Neural progenitor cell (in vitro differentiated cells): ENCODE measurements around the gene BICDL2.

ENCODE experiments used
- EZH2 ChIP-seq: fragments of 200-600 bp; sonication (generic); IDR thresholded peaks from 2 replicates; pipeline ENCODE4 v1.6.1; 2017; ENCODE audit warnings: antibody characterized with exemption, mild to moderate bottlenecking, moderate library complexity
- TF ChIP-seq, protein P1 (sequence below): fragments of 200-600 bp; sonication (generic); IDR thresholded peaks from 2 replicates; pipeline ENCODE4 v1.5.1; 2017; ENCODE audit warnings: antibody characterized with exemption, mild to moderate bottlenecking

- TF ChIP-seq, protein P1, sequence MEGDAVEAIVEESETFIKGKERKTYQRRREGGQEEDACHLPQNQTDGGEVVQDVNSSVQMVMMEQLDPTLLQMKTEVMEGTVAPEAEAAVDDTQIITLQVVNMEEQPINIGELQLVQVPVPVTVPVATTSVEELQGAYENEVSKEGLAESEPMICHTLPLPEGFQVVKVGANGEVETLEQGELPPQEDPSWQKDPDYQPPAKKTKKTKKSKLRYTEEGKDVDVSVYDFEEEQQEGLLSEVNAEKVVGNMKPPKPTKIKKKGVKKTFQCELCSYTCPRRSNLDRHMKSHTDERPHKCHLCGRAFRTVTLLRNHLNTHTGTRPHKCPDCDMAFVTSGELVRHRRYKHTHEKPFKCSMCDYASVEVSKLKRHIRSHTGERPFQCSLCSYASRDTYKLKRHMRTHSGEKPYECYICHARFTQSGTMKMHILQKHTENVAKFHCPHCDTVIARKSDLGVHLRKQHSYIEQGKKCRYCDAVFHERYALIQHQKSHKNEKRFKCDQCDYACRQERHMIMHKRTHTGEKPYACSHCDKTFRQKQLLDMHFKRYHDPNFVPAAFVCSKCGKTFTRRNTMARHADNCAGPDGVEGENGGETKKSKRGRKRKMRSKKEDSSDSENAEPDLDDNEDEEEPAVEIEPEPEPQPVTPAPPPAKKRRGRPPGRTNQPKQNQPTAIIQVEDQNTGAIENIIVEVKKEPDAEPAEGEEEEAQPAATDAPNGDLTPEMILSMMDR: no peak
- no peak for TF ChIP-seq EZH2
Observed at GRCh38 chr16:3058139-3059030, 21.6 kb upstream of the BICDL2 start.
